GM21619 (cell line): Measurements from ENCODE around the gene METTL6.
A peak's percentile ranks its signal among the peaks of the same experiment; 100 is the strongest.
"Not testable (repeated sequence)": the region's sequence is repeated elsewhere in the genome, so short reads cannot be mapped to it uniquely, and the experiment has no call there.

Source experiments
- ATAC-seq: cut with Tn5 transposase; IDR thresholded peaks from one replicate; pipeline ENCODE4 v1.9.1; 2021; ENCODE audit not compliant: unreplicated experiment

METTL6 gene, protein sequence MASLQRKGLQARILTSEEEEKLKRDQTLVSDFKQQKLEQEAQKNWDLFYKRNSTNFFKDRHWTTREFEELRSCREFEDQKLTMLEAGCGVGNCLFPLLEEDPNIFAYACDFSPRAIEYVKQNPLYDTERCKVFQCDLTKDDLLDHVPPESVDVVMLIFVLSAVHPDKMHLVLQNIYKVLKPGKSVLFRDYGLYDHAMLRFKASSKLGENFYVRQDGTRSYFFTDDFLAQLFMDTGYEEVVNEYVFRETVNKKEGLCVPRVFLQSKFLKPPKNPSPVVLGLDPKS

DNA sequence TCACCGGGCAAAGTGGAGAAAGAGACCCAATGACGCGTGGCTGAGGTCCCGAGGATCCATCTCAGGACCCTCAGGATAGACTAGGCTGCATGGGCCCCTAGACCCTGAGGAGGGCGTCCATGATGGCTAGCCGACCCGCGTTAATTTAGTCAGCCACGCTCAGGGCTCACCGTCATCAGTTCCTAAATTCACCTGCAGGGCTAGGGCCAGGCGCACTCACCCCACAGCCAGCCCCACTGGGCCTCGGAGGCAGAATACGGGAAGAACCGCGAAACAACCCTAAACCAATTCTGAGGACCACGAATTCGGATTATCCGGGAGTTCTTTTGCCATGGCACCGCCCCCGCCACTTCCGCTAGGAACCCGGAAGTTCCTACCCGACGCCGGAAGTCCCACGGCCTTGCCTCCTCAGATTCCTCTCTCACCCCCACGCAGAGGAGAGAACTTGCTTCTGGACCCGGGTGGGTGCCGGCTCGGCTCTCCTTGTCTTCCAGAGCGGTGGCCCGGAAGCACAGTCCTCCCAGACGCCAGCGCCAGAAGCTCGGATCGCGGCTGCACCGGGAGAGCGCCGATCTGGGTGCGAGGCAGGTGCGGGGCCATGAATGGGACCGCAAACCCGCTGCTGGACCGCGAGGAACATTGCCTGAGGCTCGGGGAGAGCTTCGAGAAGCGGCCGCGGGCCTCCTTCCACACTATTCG, at the start of gene METTL6, which contains the start of gene EAF1:
Gene METTL6, minus strand, starts transcription at position 363 of the 699 bp plus-strand sequence. CDS start 1,033 bp downstream, outside the sequence.
Gene EAF1, plus strand, starts transcription at position 417 of the 699 bp plus-strand sequence. Its CDS starts 182 bp downstream, at position 599.
- peak; percentile 93 for ATAC-seq

DNA sequence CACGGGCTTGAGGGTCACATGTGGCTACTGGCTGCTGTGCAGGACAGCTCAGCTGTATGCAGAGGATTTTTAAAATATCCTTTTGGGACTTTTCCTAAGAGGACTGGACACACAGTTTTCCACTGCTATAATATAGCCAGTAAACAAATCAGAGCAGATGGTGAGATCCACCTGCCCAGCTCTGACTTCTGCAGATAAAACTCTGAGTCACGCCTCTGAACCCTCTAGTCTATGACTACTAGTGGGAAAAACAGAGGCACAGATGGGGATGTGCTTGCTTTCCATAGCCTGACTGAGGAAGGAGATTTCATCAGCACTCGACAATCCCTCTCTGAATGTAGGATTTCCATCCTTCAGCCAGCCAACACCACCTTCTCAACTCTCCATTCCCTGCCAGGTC, 49.0 kb upstream of the METTL6 start:
- no peak for ATAC-seq

DNA sequence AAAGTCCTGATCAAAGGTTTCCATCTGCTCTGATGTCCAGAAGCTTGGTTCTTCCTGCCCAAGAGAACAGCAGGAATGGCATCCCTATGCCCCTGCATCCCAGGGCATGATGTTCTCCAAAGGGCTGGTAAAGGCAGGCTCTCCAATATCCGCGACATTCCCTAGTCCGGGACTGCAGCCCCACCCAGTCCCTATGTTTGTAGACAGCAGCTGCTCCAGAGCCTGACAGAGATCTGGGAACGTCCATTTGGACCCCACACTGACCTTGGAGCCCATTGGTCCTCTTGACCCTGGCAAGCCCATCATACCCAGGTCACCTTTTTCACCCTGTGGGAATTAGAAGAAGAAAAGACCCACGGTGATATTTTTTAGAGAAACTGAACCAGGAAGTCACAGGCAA, 47.8 kb upstream of the METTL6 start:
- no peak for ATAC-seq

DNA sequence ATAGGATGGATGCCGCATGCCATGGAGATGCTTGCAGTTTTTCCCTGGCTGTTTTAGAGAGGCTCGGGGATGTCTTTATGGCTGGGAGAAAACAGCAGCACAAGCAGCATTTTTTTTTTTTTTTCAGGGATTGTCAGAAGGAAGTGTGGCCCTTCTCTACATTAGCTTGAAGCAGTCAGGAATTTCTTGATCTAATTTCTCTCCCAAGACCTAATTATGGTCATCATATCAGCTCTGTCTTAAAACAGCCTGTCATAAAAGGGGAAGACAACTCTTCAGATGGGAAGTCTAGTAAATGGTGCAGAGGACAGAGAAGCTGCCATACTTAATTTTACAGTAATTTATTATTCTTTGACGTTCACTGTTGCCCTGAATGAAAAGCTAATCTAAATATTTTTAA, 44.5 kb upstream of the METTL6 start:
- ATAC-seq = no peak

DNA sequence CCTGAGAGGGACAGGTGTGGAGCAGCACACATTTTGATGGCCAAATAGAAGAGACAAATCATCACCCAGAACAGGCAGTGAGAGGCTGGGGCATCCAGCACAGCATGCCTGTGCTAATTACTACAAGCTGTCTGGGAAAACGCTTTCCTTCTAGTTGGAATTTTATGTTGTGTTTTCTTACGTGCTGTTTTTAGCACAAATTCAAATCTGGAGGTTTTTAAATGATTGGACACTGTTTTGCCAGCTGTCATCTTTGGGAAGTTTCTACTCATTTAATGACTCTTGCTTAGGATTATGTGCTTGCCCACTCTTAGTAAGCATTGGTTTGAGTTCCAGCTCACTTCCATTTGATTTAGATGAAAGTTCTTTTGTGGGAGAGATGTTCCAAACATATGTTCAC, 43.5 kb upstream of the METTL6 start:
- no peak for ATAC-seq

DNA sequence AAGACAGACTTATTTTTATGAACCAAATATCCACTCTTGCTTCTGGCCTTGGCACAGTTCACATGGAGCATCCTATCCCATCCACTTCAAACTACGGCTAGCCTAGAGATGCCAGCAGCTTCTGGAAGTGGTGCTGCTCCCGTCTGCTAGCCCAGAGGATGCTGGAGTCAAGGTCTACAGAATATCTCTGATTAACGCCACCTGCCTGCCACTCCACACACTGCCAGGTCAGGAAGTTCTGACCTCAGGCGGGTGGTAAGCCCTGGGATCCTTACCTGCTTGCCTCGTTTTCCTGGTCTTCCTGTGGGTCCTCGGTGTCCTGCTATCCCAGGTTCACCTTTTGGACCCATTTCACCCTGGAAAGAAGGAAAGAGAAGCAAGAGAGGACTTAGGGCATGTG, 42.9 kb upstream of the METTL6 start:
- ATAC-seq = no peak

DNA sequence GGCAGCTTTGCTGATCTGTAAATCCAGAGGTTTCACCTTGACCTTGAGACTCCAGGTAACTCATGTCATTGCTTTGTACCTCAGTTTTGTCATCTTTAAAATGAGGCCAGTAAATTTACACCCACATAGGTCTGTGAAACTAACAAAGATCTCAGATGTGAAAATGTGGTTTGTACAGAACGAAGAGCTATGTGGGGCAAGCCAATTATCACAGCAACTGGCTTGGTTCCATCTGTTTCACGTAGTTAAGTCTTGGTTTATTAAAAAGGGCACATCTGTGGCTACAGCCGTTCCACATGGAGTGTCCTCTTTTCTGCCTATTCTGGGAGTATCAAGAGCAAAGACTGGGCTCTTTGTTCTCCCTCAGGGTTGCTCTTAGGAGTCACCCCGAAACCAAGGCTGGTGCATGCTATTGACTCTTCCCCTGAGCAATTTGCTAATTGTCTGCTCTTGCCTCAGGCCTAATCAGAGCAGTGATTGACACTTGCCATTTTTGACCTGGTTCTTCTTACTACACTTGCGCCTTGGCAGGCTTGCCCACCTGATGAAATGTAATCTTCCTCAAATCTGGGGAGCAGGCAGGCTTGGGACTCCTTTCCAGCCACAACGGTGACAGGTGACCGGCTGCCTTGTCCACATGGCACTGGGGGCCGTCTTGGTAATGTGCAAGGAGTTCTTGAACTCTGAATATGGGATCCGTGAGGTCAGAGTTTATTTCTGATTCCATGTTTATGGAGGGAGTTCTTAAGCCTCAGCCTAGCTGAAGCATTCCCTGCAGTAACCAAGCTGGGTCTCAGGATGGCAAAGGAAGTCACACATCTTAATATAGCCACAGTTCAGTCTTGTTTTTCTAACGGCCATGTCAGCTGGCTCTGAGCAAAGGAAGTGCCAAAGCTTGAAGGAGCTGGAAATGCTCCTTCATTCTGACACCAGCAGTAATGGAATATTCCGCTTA, 40.2 kb upstream of the METTL6 start:
- ATAC-seq = no peak

DNA sequence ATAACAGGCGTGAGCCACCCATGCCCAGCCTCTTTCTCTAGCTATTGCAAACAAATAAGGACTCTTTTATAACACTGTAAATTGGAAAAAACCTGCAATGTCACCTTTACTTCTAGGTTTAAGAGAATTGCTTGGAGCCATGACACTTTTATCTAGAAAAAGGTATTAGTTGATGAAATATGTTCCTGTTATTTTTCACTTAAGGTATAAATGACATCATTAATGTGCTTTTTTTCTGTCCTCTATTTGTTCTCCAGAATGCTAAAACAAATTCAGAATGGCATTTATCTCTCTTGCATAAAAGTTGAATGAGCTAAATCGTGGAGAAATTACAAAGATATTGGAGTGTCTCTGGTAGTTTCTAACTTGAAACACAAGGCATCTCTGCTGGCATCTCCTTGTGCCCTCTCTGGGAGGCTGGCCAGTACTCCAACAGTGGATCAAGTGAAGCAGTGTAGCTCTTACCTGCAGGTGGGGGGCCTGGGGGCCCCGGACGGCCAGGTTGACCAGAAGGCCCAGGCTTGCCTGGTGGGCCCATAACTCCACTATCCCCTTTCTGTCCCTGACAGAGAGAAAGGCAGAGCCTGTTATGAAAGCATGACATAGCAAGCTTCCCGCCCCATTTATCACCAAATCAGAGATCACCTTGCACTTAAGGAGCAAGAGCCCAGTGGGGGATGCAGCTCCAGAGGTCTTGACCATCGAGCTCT, 38.7 kb upstream of the METTL6 start:
- no peak for ATAC-seq

DNA sequence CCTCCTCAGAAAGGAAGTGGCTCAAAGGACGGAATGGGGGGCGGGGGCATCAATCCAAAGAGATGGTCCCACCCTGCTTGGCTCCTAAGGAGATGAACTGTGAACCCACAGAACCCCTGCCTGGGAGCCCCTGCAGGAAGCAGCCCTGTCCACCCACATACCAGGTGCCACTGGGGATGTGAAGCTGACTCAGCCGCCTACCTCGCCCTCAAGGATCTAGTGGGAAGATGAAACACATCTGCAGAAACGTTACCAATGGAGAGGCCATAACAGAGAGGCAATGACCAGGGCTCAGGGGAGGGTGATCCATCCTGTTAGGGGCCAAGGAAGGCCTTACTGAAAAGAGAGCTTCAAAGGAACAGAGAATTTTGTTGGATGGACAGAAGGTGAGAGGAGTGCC, 35.1 kb upstream of the METTL6 start:
- ATAC-seq = no peak

DNA sequence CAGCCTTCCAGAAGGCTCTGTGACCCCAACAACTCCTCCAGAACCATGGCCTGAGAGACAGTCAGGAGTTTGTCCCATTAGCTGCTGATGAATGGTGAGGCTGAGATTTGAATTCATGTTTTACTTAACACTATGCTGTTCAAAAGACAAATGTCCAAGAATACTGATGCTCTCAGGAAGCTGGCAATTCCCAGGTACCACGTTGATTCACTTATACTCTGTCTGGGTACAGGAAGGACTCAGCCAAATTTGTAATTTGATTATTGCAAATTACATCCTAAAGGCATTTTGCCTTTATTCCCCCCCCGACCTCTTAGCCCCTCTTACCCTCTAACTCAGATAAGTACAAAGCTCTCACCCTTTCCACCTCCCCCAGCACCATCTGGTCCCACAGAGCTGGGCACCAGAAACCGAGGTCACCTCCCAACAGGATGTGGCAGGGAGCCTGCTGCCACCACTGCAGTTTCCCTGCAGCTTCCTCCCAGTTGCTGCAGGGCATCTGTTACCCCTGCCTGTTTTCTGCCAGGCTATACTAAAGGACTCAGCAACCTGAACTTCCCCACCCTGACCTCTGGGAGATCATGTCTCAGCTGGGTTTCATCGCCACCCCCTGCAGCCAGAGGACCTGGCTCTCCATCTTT, 33.7 kb upstream of the METTL6 start:
- no peak for ATAC-seq

DNA sequence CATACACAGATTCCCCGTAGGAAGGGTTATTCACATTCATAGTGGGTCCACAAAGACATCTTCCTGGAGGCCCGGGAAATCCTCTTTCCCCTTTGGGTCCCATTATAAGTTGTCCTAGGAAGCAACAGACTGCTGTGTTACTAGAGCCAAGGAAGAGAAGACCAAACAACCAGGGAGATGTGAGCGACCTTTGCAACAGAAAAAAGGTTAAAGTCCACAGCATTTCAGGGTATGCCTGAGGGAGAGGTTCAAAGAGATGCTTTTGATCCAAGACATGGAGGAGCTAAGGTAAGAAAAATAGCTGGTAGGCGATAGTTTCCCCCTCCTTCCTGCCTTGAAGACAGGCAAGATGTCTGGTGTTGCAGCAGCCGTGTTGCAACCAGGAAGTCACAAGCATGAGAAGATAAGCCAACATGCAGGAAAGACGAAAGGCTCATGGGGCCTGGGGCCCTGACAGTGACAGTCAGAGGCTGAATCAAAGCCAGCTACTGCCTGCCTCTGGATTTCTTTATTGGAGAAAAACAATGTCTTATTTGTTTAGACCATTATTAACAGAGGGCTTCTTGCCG, 31.0 kb upstream of the METTL6 start:
- ATAC-seq = no peak

DNA sequence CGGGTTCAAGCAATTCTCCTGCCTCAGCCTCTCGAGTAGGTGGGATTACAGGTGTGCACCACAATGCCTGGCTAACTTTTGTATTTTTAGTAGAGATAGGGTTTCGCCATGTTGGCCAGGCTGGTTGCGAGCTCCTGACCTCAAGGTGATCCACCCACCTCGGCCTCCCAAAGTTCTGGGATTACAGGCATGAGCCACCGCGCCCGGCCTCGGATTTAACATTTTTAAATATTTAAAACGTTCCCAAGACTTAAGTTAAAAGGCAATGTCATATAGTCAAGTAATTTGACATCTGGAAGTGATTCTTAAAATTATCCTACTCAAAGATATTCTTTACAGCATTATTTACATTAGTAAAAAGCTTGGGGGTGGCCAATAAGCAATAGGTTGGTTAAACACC, 29.6 kb upstream of the METTL6 start:
- ATAC-seq = not testable (repeated sequence)

DNA sequence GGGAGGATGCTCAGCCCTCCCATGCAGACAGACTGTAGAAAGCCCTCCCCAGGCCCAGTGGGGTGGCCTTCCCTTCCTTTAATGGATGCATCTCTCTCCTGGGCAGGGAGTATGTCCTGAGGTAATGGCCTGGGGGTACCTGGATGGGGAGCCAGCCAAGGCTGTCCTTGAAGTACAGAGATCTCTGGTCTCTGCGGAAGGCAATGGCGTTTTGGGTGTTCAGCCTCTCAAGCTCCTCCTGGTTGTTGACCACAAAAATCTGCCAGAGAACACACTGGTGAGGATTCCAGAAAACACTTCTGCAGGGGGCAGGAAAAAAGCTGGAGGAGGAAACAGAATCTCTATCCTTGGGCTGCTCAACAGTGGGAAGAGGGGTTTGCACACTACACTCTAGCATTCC, 29.0 kb upstream of the METTL6 start:
- no peak for ATAC-seq

DNA sequence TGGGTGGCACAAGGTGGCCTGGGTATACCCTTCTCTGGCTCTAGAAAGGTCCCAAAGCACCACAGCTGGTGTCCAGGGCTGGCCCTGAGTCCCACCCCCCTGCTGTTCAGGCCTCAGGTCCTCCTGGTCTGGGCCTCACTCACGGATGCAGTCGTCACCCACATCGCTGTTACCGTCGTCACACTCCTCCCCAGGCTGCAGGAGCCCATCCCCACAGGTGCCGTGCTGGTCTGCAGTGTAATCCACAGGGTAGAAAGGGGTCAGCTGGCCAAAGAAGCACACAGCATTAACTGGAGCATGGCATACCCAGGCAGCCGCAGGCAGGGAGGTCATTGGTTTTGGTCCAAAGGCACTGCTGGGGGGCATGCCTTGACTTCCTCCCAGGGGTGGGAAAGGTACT, 28.4 kb upstream of the METTL6 start:
- no peak for ATAC-seq

DNA sequence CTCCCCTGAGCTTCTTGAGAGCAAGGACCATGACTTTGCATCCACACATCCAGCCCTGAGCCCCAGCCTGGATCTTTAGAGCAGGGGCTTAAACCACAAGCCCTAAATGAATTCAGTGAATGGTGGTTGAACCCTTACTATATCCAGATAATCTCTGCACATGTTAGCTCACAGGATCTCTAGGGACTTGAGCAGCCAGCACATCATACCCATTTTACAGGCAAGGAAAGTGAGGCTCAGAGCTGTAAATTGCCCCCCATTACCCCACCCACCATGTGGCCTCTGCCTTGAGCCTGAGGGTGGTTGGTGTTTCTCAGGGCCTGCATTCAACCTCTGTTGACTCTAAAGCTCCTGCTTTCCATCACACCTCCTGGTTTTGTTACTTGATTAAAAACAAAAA, 27.6 kb upstream of the METTL6 start:
- no peak for ATAC-seq

DNA sequence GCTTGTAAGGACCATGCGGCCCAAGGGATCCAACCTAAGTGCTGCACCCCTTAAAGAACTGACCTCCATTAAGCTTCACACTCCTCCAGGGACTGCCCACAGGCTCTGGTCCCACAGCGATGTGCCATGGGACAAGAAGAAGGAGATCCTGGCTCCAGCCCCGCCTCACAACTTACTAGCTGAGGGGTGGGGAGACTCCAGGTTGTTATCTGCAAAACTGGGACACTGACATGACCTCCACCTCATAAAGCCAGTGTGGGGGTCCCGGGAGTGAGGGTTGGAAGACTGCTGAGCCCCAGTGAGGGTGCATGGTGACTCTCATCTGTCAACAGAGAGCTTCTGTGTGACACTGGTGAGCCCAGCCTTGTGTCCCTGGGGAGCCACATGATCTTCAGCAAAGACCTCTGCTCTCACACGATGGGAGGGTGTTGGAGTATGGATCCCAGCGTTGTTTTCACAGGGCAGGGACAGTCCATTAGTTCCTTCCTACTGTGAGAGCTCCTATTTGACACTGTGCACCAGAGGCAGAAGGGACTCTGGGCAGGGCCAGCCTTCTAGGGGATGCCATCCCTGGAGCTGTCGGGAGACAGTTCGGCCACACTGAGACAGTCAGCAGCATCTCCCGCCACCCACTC, 26.8 kb upstream of the METTL6 start:
- no peak for ATAC-seq

DNA sequence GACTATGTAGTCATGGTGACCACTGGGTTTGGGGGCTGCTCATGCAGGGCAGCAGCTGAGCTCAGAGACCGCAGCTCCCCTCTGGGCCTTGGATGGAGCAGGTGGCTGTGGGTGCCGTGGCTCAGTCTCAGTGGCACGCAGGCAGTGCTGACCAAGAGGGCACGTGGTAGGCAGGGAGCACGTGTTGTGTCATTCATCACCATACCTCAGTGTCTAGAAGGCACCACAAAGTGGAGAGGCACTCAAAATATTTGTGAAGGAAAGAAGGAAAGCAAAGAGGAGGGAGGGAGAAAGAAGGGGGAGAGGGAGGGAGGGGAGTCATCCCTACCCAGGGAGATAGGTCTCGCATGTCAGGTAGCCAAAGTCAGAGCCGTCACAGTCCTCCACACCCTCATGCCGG, 26.2 kb upstream of the METTL6 start:
- ATAC-seq = no peak

DNA sequence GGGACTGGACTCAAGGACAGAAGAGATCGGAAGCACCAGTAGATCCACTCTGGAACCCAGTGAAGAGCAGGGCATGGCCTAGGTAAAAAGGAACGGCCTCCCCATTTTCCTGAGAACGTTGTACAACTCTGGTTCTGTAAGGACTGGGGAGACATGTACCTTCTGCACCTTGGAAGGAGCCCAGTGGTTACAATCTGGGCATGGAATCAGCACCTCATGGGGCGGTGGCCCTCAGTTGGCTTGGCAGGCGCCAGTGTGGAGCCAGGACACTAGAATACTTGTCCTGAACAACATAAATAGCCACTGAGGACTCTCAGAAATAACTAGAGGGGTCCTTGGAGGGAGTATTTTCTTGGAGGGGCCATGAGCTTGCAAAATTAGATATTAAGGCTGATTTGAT, 25.6 kb upstream of the METTL6 start:
- ATAC-seq = no peak

DNA sequence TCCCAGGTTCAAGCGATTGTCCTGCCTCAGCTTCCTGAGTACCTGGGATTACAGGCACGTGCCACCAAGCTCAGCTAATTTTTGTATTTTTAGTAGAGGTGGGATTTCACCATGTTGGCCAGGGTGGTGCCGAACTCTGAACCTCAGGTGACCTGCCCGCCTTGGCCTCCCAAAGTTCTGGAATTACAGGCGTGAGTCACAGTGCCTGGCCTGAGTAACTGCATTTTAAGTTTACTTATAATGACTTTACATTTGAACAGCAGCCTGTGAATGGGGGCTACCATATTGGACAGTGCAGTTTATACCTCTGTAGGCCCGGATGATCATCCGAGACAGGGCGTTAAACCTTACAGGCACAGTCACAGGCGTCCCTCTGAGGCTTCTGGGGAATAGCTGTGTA, 24.8 kb upstream of the METTL6 start:
- ATAC-seq = no peak
